Suprapubic skin (tissue), 4 donors: ENCODE measurements around the gene OPA3.

Source experiments
- CTCF ChIP-seq, 2 donors: fragments of 200-600 bp in 1 of 2; fragments of 450-650 bp in 1 of 2; sonication (generic) in 1 of 2; IDR thresholded peaks; one replicate each; pipeline ENCODE4 v1.5.1; 2016 to 2019; ENCODE audit warnings: antibody characterized with exemption in 2 of 2, mild to moderate bottlenecking in 1 of 2, moderate library complexity in 1 of 2
- EP300 ChIP-seq: sonication (generic); formaldehyde crosslinking; IDR thresholded peaks from one replicate; pipeline ENCODE4 v1.6.1; 2017; ENCODE audit warnings: antibody characterized with exemption
- POLR2A ChIP-seq, 2 donors: fragments of 450-650 bp; IDR thresholded peaks; one replicate each; pipeline ENCODE4 v1.6.1; 2017; ENCODE audit warnings: antibody characterized with exemption in 2 of 2, mild to moderate bottlenecking in 2 of 2, moderate library complexity in 2 of 2
- POLR2AphosphoS5 ChIP-seq, 3 donors: sonication (generic); formaldehyde crosslinking; IDR thresholded peaks; one replicate each; pipeline ENCODE4 v1.6.1; 2017; ENCODE audit warnings: antibody characterized with exemption in 3 of 3

GRCh38 chr19:45508417-45508860 lies 76.2 kb downstream of the OPA3 start:
- TF ChIP-seq POLR2A (IDR thresholded peaks at IDR 0.05), result no peak
- TF ChIP-seq CTCF (IDR thresholded peaks at IDR 0.05), result no peak
- no peak for TF ChIP-seq EP300
- TF ChIP-seq POLR2AphosphoS5 (IDR thresholded peaks at IDR 0.05), result no peak
